HG03175 (cell line): ENCODE results near the gene OR10A2.
"Not testable (repeated sequence)": the region's sequence is repeated elsewhere in the genome, so short reads cannot be mapped to it uniquely, and the experiment has no call there.

Experiments used
- ATAC-seq: cut with Tn5 transposase; IDR thresholded peaks from one replicate; pipeline ENCODE4 v1.9.1; 2021; ENCODE audit warnings: mild to moderate bottlenecking, moderate library complexity; ENCODE audit not compliant: unreplicated experiment

The OR10A2 gene, protein sequence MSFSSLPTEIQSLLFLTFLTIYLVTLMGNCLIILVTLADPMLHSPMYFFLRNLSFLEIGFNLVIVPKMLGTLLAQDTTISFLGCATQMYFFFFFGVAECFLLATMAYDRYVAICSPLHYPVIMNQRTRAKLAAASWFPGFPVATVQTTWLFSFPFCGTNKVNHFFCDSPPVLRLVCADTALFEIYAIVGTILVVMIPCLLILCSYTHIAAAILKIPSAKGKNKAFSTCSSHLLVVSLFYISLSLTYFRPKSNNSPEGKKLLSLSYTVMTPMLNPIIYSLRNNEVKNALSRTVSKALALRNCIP

DNA sequence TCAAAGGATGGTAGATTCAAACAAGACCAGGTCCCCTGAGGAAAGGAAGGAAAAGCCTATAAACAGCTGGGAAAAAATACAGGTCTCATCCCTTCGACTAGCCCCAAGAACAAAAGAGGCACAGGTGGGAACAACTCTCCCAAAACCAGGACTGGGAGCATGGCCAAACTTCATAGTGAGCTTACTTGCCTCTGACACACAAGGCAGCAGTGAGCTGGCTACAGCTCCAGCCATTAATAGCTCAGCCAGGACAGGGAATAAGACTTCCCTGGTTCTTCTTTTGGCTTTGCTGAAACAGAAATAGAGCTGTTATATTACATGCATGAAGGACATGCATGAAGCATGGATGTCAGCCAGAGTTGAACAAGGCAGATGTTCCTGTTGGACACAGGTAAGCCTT, at the start of gene OR10A2:
Gene OR10A2, plus strand, starts transcription at position 97 of the 400 bp plus-strand sequence. CDS start 6,698 bp downstream, outside the sequence.
- ATAC-seq: no peak

DNA sequence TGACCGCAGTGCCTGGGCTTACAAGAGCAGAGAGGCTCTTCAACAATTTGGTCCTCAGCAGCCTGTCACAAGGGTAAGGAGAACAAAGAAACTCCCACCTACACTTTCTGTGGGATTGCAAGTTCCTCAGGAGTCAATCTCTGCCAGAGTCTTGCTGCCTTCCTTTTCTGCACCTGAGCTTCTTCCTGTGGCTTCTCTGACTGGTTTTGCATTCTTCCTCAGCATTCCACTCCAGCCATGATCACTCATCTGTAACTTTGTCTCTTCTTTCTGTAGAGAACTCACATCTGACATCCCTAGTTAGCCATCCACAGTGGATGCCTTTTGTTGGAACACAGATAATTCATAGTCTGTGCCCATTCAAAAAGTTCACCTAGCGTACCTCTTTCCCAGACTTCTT, 49.2 kb upstream of the OR10A2 start:
- ATAC-seq: no peak

DNA sequence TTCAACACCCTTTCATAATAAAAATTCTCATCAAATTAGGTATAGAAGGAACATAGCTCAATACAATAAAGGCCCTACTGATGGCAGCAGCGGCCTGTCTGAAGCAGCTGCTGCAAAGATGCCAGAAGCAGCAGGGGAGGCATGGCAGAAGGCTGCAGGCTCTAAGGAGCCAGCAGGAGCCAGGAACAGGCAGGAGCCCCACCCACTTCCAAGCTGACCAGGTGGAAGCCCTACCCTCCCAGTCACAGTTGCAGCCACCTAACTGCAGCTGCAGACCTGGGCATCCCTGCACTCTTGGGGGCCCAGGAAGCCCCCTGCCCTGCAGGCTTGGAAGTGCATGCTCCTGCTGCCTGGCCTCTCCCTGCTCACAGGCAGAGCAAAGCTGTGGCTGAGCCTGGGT, 45.2 kb upstream of the OR10A2 start:
- no peak for ATAC-seq

DNA sequence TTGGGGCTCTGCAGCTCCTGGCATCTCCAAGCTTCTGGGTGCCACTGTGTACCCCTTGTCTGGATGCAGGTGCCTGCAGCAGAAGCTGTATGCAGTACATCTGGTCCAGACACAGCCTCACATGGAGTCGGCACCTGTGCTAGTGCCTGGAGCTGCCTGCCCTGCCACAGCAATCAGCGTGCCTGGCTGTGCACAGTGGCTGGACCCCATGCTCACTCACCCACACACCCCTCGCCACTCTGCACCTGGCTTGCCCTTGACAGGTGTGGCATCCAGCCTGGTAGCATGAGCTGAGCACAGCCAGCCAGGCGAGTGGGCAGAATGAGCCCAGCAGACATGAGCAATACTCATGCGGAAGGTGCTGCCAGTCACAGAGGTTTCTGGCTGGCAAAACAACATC, 43.9 kb upstream of the OR10A2 start:
- ATAC-seq: no peak

DNA sequence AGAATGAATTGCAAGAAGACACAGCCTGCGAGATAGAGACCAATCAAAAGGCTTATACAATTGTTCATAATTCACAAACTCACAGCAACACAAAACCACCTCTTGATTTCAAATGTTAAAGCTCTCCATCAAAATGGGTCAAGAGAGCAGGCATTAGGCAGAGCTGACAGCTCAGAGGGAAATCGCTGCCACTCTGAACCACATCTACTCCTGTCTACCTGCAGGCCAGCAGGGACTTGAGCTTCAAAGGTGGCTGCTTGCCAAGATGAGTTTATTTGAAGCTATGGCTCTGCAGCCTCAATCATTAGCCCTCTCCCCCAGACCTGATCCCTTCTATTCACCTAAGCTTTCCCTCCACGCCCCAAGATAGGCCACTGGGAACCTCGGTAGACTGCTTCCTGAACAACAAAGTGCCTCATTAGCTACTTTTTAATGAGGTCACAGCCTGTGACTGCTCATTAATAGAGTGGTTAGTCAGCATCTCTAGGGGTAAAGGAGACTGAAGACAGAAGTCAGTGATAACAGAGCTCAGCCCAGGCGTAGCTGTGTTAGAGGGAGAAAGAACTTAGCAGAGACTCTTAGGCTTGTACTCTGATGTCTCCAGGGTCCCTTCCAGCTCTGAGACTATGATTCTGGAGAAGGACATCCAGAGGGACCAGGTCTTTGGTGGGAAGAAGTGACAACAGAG, 38.6 kb upstream of the OR10A2 start:
- ATAC-seq: no peak

DNA sequence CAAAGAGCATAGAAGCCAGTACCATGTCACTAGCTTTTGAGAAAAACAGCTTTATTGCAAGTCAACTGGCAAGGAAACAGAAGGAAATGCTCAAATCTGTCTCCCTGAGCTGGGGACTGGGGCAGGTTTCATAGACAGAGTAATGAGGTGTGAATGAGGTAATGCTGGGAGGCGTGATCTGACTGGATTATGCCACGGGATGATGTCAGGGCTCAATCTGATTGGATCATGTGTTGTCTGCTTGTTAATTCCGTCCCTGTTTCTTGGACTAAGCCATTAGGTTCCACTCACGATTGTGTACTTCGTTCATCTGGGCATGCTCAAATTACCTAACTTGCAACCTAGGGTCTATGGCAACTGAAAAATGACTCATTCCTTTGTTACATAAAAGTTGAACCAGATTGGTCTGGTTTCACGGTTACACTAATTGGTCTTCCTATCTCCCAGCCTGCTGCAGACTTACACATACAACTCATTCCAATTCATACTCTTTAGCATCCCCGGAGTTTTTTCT, 37.6 kb upstream of the OR10A2 start:
- ATAC-seq: no peak

DNA sequence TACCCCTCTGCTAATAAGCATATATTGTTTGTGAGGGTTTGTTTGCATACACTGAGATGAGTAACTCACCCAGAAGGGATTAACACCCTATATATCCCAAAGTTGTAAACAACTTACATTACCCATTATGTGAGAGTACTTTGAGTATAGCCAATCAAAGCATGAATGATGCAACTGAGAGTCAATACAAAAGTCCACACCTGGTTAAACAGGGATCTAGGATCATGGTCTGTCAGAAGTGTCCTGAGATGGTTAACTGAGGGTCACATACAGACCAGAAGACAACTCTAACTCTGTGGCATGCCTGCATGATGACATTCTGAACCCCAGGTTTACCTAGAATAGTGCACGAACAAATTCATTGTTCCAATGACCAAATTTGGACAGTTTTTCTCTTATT, 34.8 kb upstream of the OR10A2 start:
- ATAC-seq: no peak

DNA sequence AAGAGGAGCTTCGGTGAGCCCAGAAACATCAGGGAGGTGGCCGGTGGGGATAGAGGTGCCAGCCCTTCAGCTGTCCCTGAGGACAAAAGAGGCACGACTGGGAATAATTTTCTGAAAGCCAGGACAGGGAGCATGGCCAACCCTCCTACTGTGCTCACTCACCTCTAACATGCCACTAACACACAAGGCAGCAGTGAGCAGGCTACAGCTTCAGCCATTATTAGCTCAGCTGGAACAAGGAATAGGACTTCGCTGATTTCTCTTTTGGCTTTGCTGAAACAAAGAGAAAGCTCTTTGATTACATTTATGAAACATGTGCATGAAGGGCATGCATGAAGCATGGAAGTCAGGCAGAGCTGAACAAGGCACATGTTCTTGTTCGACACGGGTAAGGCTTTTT, 29.5 kb upstream of the OR10A2 start:
- ATAC-seq: no peak

DNA sequence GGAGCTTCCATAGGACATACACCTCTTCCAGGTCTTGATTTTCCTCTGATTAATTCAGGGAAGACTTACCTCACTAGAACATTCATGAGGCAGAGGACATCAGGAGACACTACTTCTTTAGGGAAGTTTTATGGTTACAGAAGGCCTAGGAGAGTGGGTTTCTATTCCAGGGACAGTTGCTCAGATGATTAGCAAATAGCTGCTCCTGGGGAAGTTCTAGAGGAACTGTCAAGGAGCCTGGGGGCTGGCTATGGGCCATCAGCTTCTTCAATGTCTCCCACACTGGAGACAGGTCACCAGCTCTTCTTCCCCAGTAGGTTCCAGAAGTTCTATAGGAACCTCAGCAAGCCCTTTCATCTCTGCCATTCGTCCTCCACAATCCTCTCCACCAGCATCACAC, 28.8 kb upstream of the OR10A2 start:
- no peak for ATAC-seq

DNA sequence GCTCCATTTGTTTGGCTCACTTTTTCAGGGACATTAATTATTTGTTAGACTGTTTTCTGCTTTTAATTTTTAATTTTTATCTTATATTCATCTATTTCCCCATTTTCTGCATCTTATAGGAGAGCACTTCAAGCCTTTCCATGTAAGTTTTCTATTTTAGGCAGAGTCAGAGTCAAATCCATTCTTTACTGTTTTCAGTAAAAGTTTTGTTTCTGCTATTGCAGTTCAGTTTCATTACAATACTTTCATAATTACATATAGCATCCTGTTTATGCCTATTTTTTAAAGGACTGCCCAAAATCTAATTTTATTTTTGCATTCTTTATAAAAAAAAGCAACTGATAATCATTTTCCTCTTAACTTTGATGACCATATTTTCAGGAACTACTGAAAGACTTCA, 21.2 kb upstream of the OR10A2 start:
- ATAC-seq: no peak

DNA sequence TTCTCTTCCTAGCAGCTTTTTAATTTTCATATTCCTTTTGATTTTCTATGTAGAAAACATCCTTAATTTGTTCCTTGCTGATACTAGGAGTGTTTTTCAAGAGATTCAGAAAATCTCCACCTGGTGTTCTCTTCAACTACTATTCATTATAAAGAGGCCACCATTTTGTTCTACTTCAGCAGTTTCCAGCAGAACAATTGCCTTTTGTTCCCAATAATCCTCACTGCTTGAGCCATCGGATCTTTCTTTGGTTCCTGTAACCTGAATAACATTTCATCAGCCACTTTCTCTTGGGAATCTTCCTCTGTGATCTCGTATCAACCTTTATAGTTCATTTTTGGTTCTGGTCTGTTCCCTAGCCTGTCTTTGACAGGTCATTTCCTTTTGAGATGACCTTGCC, 19.2 kb upstream of the OR10A2 start:
- no peak for ATAC-seq

DNA sequence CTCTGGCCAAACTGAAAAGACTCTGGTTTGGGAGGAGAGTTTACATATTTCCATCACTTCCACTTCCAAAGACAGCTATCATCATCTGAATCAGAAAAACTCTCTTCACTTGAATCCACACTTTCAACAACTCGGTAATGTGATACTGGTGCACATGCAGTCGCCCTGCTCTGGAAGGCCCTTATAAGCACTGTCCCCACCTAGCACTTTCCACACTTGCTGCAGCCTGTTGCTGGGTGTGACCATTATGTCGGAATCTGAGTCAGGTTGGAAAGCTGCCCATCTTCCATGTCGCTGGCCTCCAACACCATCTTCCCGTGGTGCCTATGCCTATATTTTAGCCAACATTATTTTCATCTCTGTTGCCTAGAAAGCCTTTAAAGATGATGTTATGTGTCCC, 18.5 kb upstream of the OR10A2 start:
- no peak for ATAC-seq

DNA sequence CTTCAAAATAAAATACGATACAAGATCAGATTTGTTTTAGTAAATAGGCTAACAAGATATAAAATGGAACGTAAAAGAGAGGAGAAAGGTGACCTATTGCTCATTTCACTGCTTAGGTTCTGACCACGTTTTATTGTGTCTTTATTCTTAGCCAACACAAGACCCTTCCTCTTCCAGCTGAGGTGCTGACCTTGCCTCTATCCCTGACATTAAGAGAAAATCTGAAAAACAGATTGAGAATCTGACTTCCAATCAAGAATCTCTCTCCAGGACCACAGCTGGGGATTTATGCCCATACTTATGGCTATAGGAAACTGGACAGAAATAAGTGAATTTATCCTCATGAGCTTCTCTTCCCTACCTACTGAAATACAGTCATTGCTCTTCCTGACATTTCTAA, 17.5 kb upstream of the OR10A2 start, which contains the start of gene OR10A5:
Gene OR10A5, plus strand, starts transcription at position 301 of the 400 bp plus-strand sequence. Its CDS starts 0 bp downstream, at position 301.
- no peak for ATAC-seq

DNA sequence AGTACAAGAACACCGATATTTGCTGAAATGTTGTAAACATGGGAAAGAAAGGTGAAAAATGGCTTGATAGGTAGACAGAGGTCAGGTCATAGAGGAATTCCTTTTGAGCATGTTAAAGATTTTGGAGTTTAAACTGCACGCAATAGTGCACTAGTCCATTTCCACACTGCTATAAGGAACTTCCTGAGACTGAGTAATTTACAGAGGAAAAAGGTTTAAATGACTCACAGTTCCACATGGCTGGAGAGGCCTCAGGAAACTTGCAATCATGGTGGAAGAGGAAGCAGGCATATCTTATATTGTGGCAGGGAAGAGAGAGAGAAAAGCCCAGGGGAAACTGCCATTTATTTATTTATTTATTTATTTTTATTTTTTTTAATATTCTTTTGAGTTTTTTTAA, 12.3 kb upstream of the OR10A2 start:
- no peak for ATAC-seq

DNA sequence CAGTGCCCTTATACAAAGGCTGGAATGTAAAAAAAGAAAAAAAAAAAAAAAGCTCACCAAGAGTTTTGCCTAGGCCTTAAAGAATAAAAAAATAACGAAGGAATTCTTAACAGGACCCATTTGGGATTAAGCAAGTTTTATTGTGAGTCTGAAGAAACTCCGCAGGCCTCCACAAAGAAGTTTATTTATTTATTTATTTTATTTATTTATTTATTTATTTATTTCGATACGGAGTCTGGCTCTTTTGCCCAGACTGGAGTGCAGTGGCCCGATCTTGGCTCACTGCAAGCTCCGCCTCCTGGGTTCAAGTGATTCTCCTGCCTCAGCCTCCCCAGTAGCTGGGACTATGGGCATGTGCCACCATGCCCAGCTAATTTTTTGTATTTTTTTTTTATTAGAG, 8.1 kb upstream of the OR10A2 start:
- ATAC-seq: not testable (repeated sequence)

DNA sequence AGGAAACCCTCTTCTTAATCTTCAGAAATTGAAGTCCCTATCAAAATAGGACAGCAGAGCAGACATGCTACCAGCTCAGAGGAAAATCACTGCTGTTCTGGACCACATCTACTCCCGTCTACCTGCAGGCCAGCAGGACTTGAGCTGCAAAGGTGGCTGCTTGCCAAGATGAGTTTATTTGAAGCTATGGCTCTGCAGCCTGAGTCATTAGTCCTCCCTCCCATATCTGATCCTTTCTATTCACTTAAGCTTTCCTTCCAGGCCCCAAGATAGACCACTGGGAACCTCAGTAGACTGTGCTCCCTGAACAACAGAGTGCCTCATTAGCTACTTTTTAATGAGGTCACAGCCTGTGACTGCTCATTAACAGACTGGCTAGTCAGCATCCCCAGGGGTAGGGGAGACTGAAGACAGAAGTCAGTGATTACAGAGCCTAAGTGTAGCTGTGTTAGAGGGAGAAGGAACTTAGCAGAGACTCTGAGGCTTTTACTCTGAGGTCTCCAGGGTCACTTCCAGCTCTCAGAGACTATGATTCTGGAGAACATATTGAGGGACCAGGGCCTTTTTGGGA, 6.8 kb upstream of the OR10A2 start:
- no peak for ATAC-seq

DNA sequence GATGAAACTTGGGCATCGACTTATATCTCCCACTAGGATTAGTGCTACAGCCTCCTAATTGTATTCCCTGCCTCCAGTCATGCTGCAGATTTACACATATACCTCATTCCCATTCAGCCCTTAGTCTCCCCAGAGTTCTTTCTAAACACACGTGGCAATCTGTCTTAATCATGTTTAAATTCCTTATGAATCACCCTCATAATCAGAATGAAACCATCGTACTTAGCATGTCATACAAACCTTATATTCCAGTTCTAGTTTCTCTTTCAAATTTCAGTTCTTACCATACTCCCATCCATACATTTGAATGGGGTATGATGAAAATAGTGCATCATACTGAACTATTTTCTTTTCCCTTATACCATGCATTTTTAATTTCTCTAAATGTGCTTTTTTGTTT, 6.0 kb upstream of the OR10A2 start:
- no peak for ATAC-seq

DNA sequence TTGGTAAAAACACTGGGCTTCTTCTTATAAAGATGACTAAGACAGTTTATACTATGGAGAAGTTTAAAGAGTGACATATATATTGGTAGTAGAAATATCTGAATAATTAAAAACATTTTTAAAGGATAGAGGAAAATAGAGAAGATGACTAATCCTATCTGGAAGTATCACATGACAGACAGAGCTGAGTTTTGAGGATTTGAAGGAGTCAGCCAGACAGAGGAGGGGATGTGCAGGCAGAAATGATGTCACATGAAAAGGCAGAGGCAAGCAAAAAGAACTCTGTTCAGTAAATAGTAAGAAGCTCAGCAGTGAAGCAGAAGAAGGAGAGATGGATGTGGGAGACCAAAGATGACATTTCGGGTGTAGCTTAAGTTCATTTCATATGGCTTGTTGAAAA, 1.6 kb downstream of the OR10A2 start:
- ATAC-seq: no peak

DNA sequence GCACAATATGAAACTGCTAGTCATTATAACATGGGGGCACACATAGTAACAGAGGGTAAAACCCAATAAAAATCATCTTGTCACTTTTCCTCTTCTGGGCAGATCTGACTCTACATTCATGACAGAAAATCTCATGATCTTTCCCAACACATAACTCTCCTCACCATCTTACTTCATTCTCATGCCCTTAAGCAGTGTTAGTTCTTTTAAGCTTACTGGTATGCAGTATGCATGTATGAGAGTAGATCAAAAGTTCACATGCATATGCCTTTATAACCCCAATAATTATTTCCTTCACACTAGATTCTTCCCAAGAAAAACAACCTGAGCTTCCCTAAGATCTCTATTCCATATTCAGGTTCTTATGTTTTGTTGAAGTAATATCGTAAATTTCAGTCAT, 8.4 kb downstream of the OR10A2 start:
- ATAC-seq: no peak

DNA sequence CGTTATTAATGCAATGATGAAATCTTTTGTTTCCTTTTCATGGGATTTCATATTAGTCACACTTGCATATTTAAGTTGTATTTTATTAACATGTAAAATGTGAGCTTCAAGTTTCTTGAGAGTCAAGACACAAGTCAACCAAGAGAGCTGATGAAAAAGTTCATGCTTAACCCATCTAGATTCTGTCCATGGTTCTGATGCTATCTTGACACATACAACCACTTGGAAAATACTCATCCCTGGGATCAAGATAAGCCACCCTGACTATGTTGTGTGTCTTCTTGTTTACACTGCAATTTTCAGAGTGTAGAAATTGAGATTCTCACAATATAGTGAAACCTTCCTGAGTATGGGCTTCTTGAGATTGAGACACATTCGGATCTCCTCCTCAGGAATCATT, 12.9 kb downstream of the OR10A2 start:
- ATAC-seq: no peak

DNA sequence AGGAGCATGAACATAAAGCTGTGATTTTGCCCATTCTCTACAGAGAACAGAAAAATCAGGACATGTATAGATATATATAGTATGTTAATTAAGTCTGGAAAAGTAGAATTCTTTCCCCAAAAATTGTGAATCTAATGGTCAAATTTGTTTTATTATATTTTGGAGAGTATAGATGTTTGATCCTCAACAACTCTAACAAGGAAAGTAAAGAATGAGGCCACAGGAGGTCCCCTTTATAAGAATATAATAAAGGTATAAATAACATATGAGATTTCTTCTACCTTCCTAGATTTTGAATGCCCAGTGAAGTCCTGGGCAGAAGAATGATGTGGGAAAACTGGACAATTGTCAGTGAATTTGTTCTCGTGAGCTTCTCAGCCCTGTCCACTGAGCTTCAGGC, 13.5 kb downstream of the OR10A2 start, which contains the start of gene OR10A4:
Gene OR10A4, plus strand, starts transcription at position 301 of the 400 bp plus-strand sequence. Its CDS starts 23 bp downstream, at position 324.
- no peak for ATAC-seq

DNA sequence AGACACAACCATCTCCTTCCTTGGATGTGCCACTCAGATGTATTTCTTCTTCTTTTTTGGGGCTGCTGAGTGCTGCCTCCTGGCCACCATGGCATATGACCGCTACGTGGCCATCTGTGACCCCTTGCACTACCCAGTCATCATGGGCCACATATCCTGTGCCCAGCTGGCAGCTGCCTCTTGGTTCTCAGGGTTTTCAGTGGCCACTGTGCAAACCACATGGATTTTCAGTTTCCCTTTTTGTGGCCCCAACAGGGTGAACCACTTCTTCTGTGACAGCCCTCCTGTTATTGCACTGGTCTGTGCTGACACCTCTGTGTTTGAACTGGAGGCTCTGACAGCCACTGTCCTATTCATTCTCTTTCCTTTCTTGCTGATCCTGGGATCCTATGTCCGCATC, 14.1 kb downstream of the OR10A2 start:
- ATAC-seq: no peak
